WTC11 (cell line): Measurements from ENCODE around the gene UGT2B15. TPM values are rescaled to one million over a fixed set of nuclear protein-coding genes. Genes with fewer than 3 reads are reported as not detected.
"Not testable (repeated sequence)": the region's sequence is repeated elsewhere in the genome, so short reads cannot be mapped to it uniquely, and the experiment has no call there.

Source experiments
- ATAC-seq: fragments of 200-7000 bp; cut with Tn5 transposase; 2 replicates; pipeline ENCODE4 v1.10.0; 2021; ENCODE audit warnings: mild to moderate bottlenecking, moderate library complexity
- CTCF ChIA-PET: fragments of 300-600 bp; sonication (Branson Sonifier 250); formaldehyde crosslinking; loops from one replicate; lab custom pipeline; 2021; ENCODE audit warnings: antibody characterized with exemption; lab: Charles Lee
- POLR2A ChIA-PET: fragments of 350-600 bp; sonication (Branson Sonifier 250); formaldehyde crosslinking; loops from one replicate; lab custom pipeline; 2021; ENCODE audit warnings: antibody characterized with exemption; lab: Charles Lee
- DNase-seq: peaks from one replicate; pipeline ENCODE4 v3.0.0; 2021; ENCODE audit warnings: low spot score
- H3K27ac Mint-ChIP-seq: 2 replicates; pipeline ENCODE4 v1.8.0; 2021; ENCODE audit warnings: mixed read lengths
- H3K27me3 Mint-ChIP-seq: 2 replicates; pipeline ENCODE4 v1.8.0; 2021; ENCODE audit warnings: low read depth, mild to moderate bottlenecking, moderate library complexity, mixed read lengths
- H3K36me3 Mint-ChIP-seq: 2 replicates; pipeline ENCODE4 v1.8.0; 2021; ENCODE audit warnings: mixed read lengths
- H3K4me1 Mint-ChIP-seq: 2 replicates; pipeline ENCODE4 v1.8.0; 2022; ENCODE audit warnings: mixed read lengths
- H3K4me3 Mint-ChIP-seq: 2 replicates; pipeline ENCODE4 v1.8.0; 2021; ENCODE audit warnings: mild to moderate bottlenecking, moderate library complexity, mixed read lengths
- H3K9me3 Mint-ChIP-seq: 2 replicates; pipeline ENCODE4 v1.8.0; 2021; ENCODE audit warnings: mixed read lengths
- ATF2 ChIP-seq: sonication (generic); formaldehyde crosslinking; IDR thresholded peaks from 2 replicates; pipeline ENCODE4 v1.8.1; 2022; ENCODE audit warnings: low read depth, missing genetic modification reagents, borderline replicate concordance
- CDX4 ChIP-seq: fragments of 250-450 bp; sonication (Bioruptor Pico); IDR thresholded peaks from 2 replicates; pipeline ENCODE4 v1.9.0; 2021; ENCODE audit warnings: moderate library complexity, mild to moderate bottlenecking, inconsistent platforms, borderline replicate concordance
- ELF4 ChIP-seq: sonication (generic); formaldehyde crosslinking; IDR thresholded peaks from 2 replicates; pipeline ENCODE4 v1.8.1; 2022; ENCODE audit warnings: low read depth, mild to moderate bottlenecking, moderate library complexity, missing genetic modification reagents
- ETV6 ChIP-seq: sonication (generic); formaldehyde crosslinking; IDR thresholded peaks from 2 replicates; pipeline ENCODE4 v1.8.1; 2022; ENCODE audit warnings: mild to moderate bottlenecking, missing genetic modification reagents
- FOXJ3 ChIP-seq: sonication (generic); formaldehyde crosslinking; IDR thresholded peaks from 2 replicates; pipeline ENCODE4 v1.9.0; 2021; ENCODE audit warnings: missing genetic modification reagents, mild to moderate bottlenecking, borderline replicate concordance
- GTF2I ChIP-seq: fragments of 250-450 bp; sonication (Bioruptor Pico); conservative IDR thresholded peaks from 2 replicates; pipeline ENCODE4 v1.4.0; 2021; ENCODE audit warnings: mild to moderate bottlenecking
- HMGA2 ChIP-seq: fragments of 250-450 bp; sonication (Bioruptor Pico); IDR thresholded peaks from 2 replicates; pipeline ENCODE4 v1.4.0; 2021; ENCODE audit warnings: mild to moderate bottlenecking, moderate library complexity
- IRF2 ChIP-seq: sonication (generic); formaldehyde crosslinking; IDR thresholded peaks from 2 replicates; pipeline ENCODE4 v1.8.0; 2022; ENCODE audit warnings: low read depth, missing genetic modification reagents, borderline replicate concordance
- KAT7 ChIP-seq: sonication (generic); formaldehyde crosslinking; IDR thresholded peaks from 2 replicates; pipeline ENCODE4 v1.8.1; 2023; ENCODE audit warnings: missing genetic modification reagents, mild to moderate bottlenecking, borderline replicate concordance
- NR1H2 ChIP-seq: sonication (generic); formaldehyde crosslinking; IDR thresholded peaks from 2 replicates; pipeline ENCODE4 v1.9.0; 2021; ENCODE audit warnings: mild to moderate bottlenecking, moderate library complexity, missing genetic modification reagents
- NR2C2 ChIP-seq: sonication (generic); formaldehyde crosslinking; IDR thresholded peaks from 2 replicates; pipeline ENCODE4 v1.8.0; 2022; ENCODE audit warnings: mild to moderate bottlenecking, missing genetic modification reagents
- OVOL2 ChIP-seq: fragments of 250-450 bp; sonication (Bioruptor Pico); IDR thresholded peaks from 2 replicates; pipeline ENCODE4 v1.9.0; 2021; ENCODE audit warnings: mild to moderate bottlenecking, borderline replicate concordance
- TEAD1 ChIP-seq: sonication (generic); formaldehyde crosslinking; IDR thresholded peaks from 2 replicates; pipeline ENCODE4 v1.8.0; 2022; ENCODE audit warnings: mild to moderate bottlenecking, missing genetic modification reagents
- TP53 ChIP-seq: sonication (generic); formaldehyde crosslinking; IDR thresholded peaks from 2 replicates; pipeline ENCODE4 v1.8.1; 2023; ENCODE audit warnings: mild to moderate bottlenecking, missing genetic modification reagents
- USF1 ChIP-seq: sonication (generic); formaldehyde crosslinking; IDR thresholded peaks from 2 replicates; pipeline ENCODE4 v1.8.0; 2022; ENCODE audit warnings: mild to moderate bottlenecking, missing genetic modification reagents
- USF2 ChIP-seq: sonication (generic); formaldehyde crosslinking; IDR thresholded peaks from 2 replicates; pipeline ENCODE4 v1.8.1; 2023; ENCODE audit warnings: mild to moderate bottlenecking, missing genetic modification reagents, moderate library complexity
- ZBTB21 ChIP-seq: sonication (generic); formaldehyde crosslinking; IDR thresholded peaks from 2 replicates; pipeline ENCODE4 v1.8.1; 2023; ENCODE audit warnings: mild to moderate bottlenecking, missing genetic modification reagents, borderline replicate concordance
- ZNF121 ChIP-seq: sonication (generic); formaldehyde crosslinking; IDR thresholded peaks from 2 replicates; pipeline ENCODE4 v1.8.0; 2023; ENCODE audit warnings: missing genetic modification reagents
- ZSCAN18 ChIP-seq: fragments of 250-450 bp; sonication (Bioruptor Pico); IDR thresholded peaks from 2 replicates; pipeline ENCODE4 v2.1.2; 2022; ENCODE audit warnings: mild to moderate bottlenecking, moderate library complexity
- total RNA-seq: library from RNA; stranded (reverse); gene quantifications from 3 replicates; pipeline ENCODE4 v1.2.3, GENCODE V29; 2021
- TF ChIP-seq, protein P1 (sequence below): sonication (generic); formaldehyde crosslinking; IDR thresholded peaks from 2 replicates; pipeline ENCODE4 v1.8.0; 2023; ENCODE audit warnings: mild to moderate bottlenecking, missing genetic modification reagents
- TF ChIP-seq, protein P2 (sequence below): sonication (generic); formaldehyde crosslinking; IDR thresholded peaks from 2 replicates; pipeline ENCODE4 v1.8.1; 2023; ENCODE audit warnings: mild to moderate bottlenecking, moderate library complexity, missing genetic modification reagents
- TF ChIP-seq, protein P3 (sequence below): sonication (generic); formaldehyde crosslinking; IDR thresholded peaks from 2 replicates; pipeline ENCODE4 v1.8.0; 2023; ENCODE audit warnings: missing genetic modification reagents

Gene UGT2B15
- total RNA-seq, 1 experiment from 2014 or later = 0.22 TPM

DNA sequence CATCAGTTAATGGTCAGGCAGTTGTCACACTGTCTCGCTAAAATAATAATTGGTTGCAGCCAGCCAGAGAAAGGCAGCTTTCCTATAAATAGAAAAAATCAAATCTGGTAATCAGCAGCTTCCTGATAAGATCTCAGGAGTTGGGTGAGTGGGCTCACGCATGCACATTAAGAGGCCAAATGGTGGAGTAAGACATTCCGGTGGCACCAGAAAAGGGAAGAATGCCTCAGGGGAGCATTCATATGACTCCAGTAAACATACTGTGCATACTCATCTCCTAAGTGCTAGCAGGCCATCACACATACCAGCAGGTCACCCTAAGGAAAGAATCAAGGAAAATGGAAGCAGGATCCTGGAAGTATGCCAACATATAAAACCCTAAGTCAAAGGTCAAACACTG is 40.1 kb downstream of the UGT2B15 start:
- no peaks in the 10 kb centered on the region for H3K36me3 Mint-ChIP-seq
- H3K9me3 Mint-ChIP-seq = 0 out of 2 replicates have a peak, but pooled peaks cover 4% of the 10 kb centered on the region
- no peaks in the 10 kb centered on the region for H3K4me1 Mint-ChIP-seq
- no peak for ATAC-seq
- CTCF ChIA-PET = no interaction called here
- no peak overlapping the region for H3K27ac Mint-ChIP-seq
- H3K4me3 Mint-ChIP-seq = no peak overlapping the region
- no peak for DNase-seq
- TF ChIP-seq USF2 (CRISPR knock-in tag) (no peak), ATF2 (no peak), GTF2I (CRISPR knock-in tag) (no peak), ZSCAN18 (no peak), ELF4 (CRISPR knock-in tag) (no peak), IRF2 (CRISPR knock-in tag) (no peak), FOXJ3 (no peak)
- TF ChIP-seq, protein P1, sequence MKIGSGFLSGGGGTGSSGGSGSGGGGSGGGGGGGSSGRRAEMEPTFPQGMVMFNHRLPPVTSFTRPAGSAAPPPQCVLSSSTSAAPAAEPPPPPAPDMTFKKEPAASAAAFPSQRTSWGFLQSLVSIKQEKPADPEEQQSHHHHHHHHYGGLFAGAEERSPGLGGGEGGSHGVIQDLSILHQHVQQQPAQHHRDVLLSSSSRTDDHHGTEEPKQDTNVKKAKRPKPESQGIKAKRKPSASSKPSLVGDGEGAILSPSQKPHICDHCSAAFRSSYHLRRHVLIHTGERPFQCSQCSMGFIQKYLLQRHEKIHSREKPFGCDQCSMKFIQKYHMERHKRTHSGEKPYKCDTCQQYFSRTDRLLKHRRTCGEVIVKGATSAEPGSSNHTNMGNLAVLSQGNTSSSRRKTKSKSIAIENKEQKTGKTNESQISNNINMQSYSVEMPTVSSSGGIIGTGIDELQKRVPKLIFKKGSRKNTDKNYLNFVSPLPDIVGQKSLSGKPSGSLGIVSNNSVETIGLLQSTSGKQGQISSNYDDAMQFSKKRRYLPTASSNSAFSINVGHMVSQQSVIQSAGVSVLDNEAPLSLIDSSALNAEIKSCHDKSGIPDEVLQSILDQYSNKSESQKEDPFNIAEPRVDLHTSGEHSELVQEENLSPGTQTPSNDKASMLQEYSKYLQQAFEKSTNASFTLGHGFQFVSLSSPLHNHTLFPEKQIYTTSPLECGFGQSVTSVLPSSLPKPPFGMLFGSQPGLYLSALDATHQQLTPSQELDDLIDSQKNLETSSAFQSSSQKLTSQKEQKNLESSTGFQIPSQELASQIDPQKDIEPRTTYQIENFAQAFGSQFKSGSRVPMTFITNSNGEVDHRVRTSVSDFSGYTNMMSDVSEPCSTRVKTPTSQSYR (CRISPR knock-in tag) = no peak
- TF ChIP-seq, protein P2, sequence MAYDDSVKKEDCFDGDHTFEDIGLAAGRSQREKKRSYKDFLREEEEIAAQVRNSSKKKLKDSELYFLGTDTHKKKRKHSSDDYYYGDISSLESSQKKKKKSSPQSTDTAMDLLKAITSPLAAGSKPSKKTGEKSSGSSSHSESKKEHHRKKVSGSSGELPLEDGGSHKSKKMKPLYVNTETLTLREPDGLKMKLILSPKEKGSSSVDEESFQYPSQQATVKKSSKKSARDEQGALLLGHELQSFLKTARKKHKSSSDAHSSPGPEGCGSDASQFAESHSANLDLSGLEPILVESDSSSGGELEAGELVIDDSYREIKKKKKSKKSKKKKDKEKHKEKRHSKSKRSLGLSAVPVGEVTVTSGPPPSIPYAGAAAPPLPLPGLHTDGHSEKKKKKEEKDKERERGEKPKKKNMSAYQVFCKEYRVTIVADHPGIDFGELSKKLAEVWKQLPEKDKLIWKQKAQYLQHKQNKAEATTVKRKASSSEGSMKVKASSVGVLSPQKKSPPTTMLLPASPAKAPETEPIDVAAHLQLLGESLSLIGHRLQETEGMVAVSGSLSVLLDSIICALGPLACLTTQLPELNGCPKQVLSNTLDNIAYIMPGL = no peak
- TF ChIP-seq, all 79 proteins: peak for 0
- H3K27me3 Mint-ChIP-seq = no peaks in the 10 kb centered on the region
- POLR2A ChIA-PET = no interaction called here

- ATAC-seq, H3K9me3 Mint-ChIP-seq, H3K4me3 Mint-ChIP-seq, H3K36me3 Mint-ChIP-seq, H3K27ac Mint-ChIP-seq, DNase-seq, CTCF ChIA-PET, H3K4me1 Mint-ChIP-seq, POLR2A ChIA-PET, H3K27me3 Mint-ChIP-seq: not testable (repeated sequence)
Measured at GRCh38 chr4:68622731-68623130, 47.7 kb downstream of the UGT2B15 start.

DNA sequence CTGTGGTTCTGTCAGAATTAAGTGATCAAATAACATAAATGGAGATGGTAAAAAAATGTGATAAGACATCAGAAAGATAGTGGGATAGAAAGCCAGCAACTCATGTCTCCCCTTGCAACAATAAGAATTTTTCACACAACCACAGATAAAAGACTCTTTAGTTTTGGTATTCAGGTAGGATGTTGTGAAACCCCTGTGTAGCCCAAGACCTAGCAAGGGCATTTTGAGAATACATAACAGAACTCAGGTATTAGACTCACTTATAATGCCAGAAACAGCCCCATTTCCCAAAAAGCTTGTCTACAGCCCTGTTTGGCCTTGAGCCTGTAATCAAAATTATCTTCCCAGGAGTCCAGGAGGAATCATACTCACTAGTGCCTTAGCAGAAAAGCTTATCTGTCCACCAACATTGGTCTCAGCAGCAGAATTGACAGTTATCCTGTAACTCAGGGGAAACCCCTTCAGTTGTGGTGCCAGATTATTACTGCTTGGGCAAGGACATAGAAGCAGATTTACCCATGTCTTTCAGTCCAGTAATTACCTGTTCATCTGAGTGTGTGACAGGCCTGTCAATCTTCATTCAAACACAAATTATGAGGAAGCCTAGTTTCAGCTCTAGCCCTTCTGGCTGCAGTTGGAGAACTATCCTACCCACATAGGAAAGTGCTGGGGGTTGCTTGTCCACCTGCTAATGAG is 53.3 kb downstream of the UGT2B15 start:
- Mint-ChIP-seq H3K9me3 (no peaks in the 10 kb centered on the region), H3K27ac (no peak overlapping the region), H3K36me3 (no peaks in the 10 kb centered on the region), H3K4me1 (no peaks in the 10 kb centered on the region), H3K4me3 (no peak overlapping the region), H3K27me3 (no peaks in the 10 kb centered on the region)
- CTCF ChIA-PET = no interaction called here
- POLR2A ChIA-PET = no interaction called here
- ATAC-seq (no peak), DNase-seq (no peak)
- TF ChIP-seq OVOL2 (CRISPR knock-in tag) (no peak), ELF4 (CRISPR knock-in tag) (no peak), KAT7 (no peak), USF1 (no peak), ZNF121 (no peak), TEAD1 (CRISPR knock-in tag) (no peak), ZBTB21 (CRISPR knock-in tag) (no peak), HMGA2 (CRISPR knock-in tag) (no peak), TP53 (CRISPR knock-in tag) (no peak), NR2C2 (no peak), CDX4 (CRISPR knock-in tag) (no peak), NR1H2 (CRISPR knock-in tag) (no peak), ETV6 (CRISPR knock-in tag) (no peak)
- TF ChIP-seq, protein P3, sequence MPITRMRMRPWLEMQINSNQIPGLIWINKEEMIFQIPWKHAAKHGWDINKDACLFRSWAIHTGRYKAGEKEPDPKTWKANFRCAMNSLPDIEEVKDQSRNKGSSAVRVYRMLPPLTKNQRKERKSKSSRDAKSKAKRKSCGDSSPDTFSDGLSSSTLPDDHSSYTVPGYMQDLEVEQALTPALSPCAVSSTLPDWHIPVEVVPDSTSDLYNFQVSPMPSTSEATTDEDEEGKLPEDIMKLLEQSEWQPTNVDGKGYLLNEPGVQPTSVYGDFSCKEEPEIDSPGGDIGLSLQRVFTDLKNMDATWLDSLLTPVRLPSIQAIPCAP = no peak
